GM12878 (cell line): ENCODE data around the gene CBX8. TPM values are rescaled to one million over a fixed set of nuclear protein-coding genes. Genes with fewer than 3 reads are reported as not detected.

Experiments
- ATAC-seq: fragments of 200-7000 bp; cut with Tn5 transposase; 3 replicates; pipeline ENCODE4 v1.9.1; 2020; ENCODE audit warnings: mild to moderate bottlenecking, moderate library complexity
- BruUV-seq: library from RNA; stranded (reverse); fragments of 400-500 nt; replicated peaks from 2 replicates; lab custom pipeline; 2021; lab: Mats Ljungman, UMichigan
- CTCF ChIA-PET: fragments of 300-600 bp; sonication (Branson Sonifier 250); formaldehyde crosslinking; extraction: SDS; loops from one replicate; lab custom pipeline; 2021; ENCODE audit warnings: inconsistent platforms; lab: Yijun Ruan, JAX
- POLR2A ChIA-PET: fragments of 350-600 bp; formaldehyde crosslinking; extraction: SDS; loops from one replicate; lab custom pipeline; 2021; ENCODE audit warnings: inconsistent platforms; lab: Charles Lee
- RAD21 ChIA-PET: fragments of 300-600 bp; sonication (Branson Sonifier 250); formaldehyde crosslinking; loops from one replicate; lab custom pipeline; 2023; ENCODE audit warnings: antibody characterized with exemption; ENCODE audit not compliant: unreplicated experiment; lab: Charles Lee
- SMC1A ChIA-PET: fragments of 300-600 bp; sonication (Branson Sonifier 250); formaldehyde crosslinking; loops from one replicate; lab custom pipeline; 2023; ENCODE audit not compliant: unreplicated experiment, uncharacterized antibody; lab: Charles Lee
- DNase-seq: peaks from one replicate; pipeline ENCODE4 v3.0.0-alpha.2; 2011; ENCODE audit warnings: low read depth, low spot score
- FAIRE-seq: peaks from 3 replicates; lab custom pipeline; 2011; peaks lifted over from hg19 to GRCh38; lab: Jason Lieb, UNC
- H2AFZ ChIP-seq: 2 replicates; pipeline ENCODE4 v1.6.0; 2011; ENCODE audit warnings: low read depth, low read length, control low read depth; ENCODE audit not compliant: control insufficient read depth
- H3K27ac ChIP-seq: 2 replicates; pipeline ENCODE4 v1.5.1; 2011; ENCODE audit warnings: control low read depth; ENCODE audit not compliant: control insufficient read depth, insufficient read depth
- H3K27me3 ChIP-seq, 2 experiments: replicated peaks in 1 of 2; 2 replicates each; pipeline versions ENCODE4 v1.6.0 to v1.6.1; 2011; ENCODE audit warnings: low read length in 1 of 2; ENCODE audit not compliant: control insufficient read depth in 2 of 2, insufficient read depth in 2 of 2
- H3K36me3 ChIP-seq, 2 experiments: 2 replicates each; pipeline ENCODE4 v1.5.1; 2011; ENCODE audit warnings: low read length in 1 of 2; ENCODE audit not compliant: control insufficient read depth in 2 of 2, insufficient read depth in 2 of 2
- H3K4me1 ChIP-seq: 2 replicates; pipeline ENCODE4 v1.6.1; 2011; ENCODE audit warnings: mild to moderate bottlenecking, low read length, moderate library complexity, mixed read lengths; ENCODE audit not compliant: control insufficient read depth, insufficient read depth
- H3K4me2 ChIP-seq: 2 replicates; pipeline ENCODE4 v1.6.0; 2011; ENCODE audit warnings: control low read depth; ENCODE audit not compliant: control insufficient read depth, insufficient read depth
- H3K4me3 ChIP-seq: fragments of 200-600 bp; sonication (generic); 2 replicates; pipeline ENCODE4 v1.5.1; 2016
- H3K79me2 ChIP-seq: 2 replicates; pipeline ENCODE4 v1.6.0; 2011; ENCODE audit warnings: low read length; ENCODE audit not compliant: control insufficient read depth, insufficient read depth
- H3K9ac ChIP-seq: 2 replicates; pipeline ENCODE4 v1.8.0; 2011; ENCODE audit warnings: low read length, control low read depth, mixed read lengths; ENCODE audit not compliant: control insufficient read depth, insufficient read depth
- H3K9me3 ChIP-seq: replicated peaks from 3 replicates; pipeline ENCODE4 v1.5.1; 2011; ENCODE audit warnings: mild to moderate bottlenecking, low read length; ENCODE audit not compliant: control insufficient read depth, insufficient read depth
- H4K20me1 ChIP-seq: 2 replicates; pipeline ENCODE4 v1.6.0; 2011; ENCODE audit not compliant: control insufficient read depth, insufficient read depth
- BHLHE40 ChIP-seq, 2 experiments: fragments of 450-650 bp in 1 of 2; IDR thresholded peaks; 2 replicates each; pipeline ENCODE4 v1.6.1; 2011 to 2017; ENCODE audit warnings: low read depth in 2 of 2, borderline replicate concordance in 1 of 2, improper control_type of control experiment in 1 of 2, low read length in 1 of 2, mild to moderate bottlenecking in 1 of 2
- BRCA1 ChIP-seq: IDR thresholded peaks from 2 replicates; pipeline ENCODE4 v1.6.1; 2011; ENCODE audit warnings: low read depth, low read length, improper control_type of control experiment
- CBFB ChIP-seq: IDR thresholded peaks from 2 replicates; pipeline ENCODE4 v1.6.1; 2016; ENCODE audit warnings: antibody characterized with exemption, low read depth
- DPF2 ChIP-seq: fragments of 450-650 bp; IDR thresholded peaks from 2 replicates; pipeline ENCODE4 v1.6.1; 2017; ENCODE audit warnings: mild to moderate bottlenecking
- EGR1 ChIP-seq, 2 experiments: IDR thresholded peaks; 1 replicate in 1 of 2; 2 replicates in 1 of 2; pipeline ENCODE4 v1.6.1; 2011 to 2012; ENCODE audit warnings: low read depth in 2 of 2, low read length in 2 of 2, borderline replicate concordance in 1 of 2, mild to moderate bottlenecking in 1 of 2, moderate library complexity in 1 of 2
- EZH2 ChIP-seq: IDR thresholded peaks from 2 replicates; pipeline ENCODE4 v1.6.1; 2012; ENCODE audit warnings: low read depth, mild to moderate bottlenecking, control low read depth, inconsistent platforms, low read length, borderline replicate concordance; ENCODE audit not compliant: control insufficient read depth
- FOXM1 ChIP-seq: IDR thresholded peaks from 2 replicates; pipeline ENCODE4 v1.6.1; 2012; ENCODE audit warnings: low read depth, mild to moderate bottlenecking, inconsistent platforms, low read length, moderate library complexity
- RELB ChIP-seq: fragments of 450-650 bp; IDR thresholded peaks from 2 replicates; pipeline ENCODE4 v1.6.1; 2017; ENCODE audit warnings: low read depth, mild to moderate bottlenecking, moderate library complexity
- SMAD1 ChIP-seq: fragments of 450-650 bp; IDR thresholded peaks from 2 replicates; pipeline ENCODE4 v1.6.1; 2018; ENCODE audit warnings: mild to moderate bottlenecking, low read depth; ENCODE audit not compliant: partially characterized antibody
- SP1 ChIP-seq: IDR thresholded peaks from one replicate; pipeline ENCODE4 v1.6.1; 2011; ENCODE audit warnings: low read depth, low read length
- SUZ12 ChIP-seq: fragments of 200-600 bp; sonication (generic); IDR thresholded peaks from one replicate; pipeline ENCODE4 v1.6.1; 2018; ENCODE audit warnings: antibody characterized with exemption, mild to moderate bottlenecking; ENCODE audit not compliant: unreplicated experiment
- WGBS: methylation state at CpG from one replicate; pipeline ENCODE4 v1.1.6; 2016; ENCODE audit warnings: low lambda C conversion rate; ENCODE audit not compliant: insufficient replicate concordance, insufficient coverage; ENCODE audit errors: missing lambda C conversion rate; 5-methylcytosine and 5-hydroxymethylcytosine counted together
- in situ Hi-C: fragments of 300-500 bp; cut with MboI; formaldehyde crosslinking; loops from 9 replicates; pipeline ENCODE4 v1.14.3; 2018; ENCODE audit warnings: mixed read lengths
- intact Hi-C: fragments of 100-400 bp; cut with micrococcal nuclease; formaldehyde crosslinking; loops from one replicate; pipeline ENCODE4 v1.14.2; 2022; ENCODE audit not compliant: unreplicated experiment
- polyA plus RNA-seq, 11 experiments: library from polyadenylated mRNA; depleted of rRNA in 4 of 11; unstranded in 6 of 11; stranded (reverse) in 5 of 11; fragments of >200 nt; fragmentation: Nextera tagmentation in 4 of 11; fragmentation: Illumina TruSeq in 1 of 11; extraction: Ambion mirVana in 4 of 11; extraction: Trizol in 1 of 11; gene quantifications; 1 replicate in 1 of 11; 2 replicates in 10 of 11; pipeline versions ENCODE4 v1.2.1 to v1.2.3, GENCODE V29; 2011 to 2016; ENCODE audit warnings: inconsistent platforms in 2 of 11, missing spikeins in 2 of 11, low read depth in 1 of 11
- total RNA-seq, 4 experiments: library from RNA; depleted of rRNA in 3 of 4; stranded (reverse); fragments of >200 nt in 3 of 4; fragmentation: Illumina TruSeq in 1 of 4; extraction: Trizol in 1 of 4; gene quantifications; 2 replicates each; pipeline versions ENCODE4 v1.2.1 to v1.2.3, GENCODE V29; 2013 to 2021
- TF ChIP-seq, protein P1 (sequence below): fragments of 450-650 bp; IDR thresholded peaks from 2 replicates; pipeline ENCODE4 v1.6.1; 2017; ENCODE audit warnings: mild to moderate bottlenecking, moderate library complexity
- TF ChIP-seq, protein P2 (sequence below): fragments of 450-650 bp; conservative IDR thresholded peaks from 2 replicates; pipeline ENCODE4 v1.6.1; 2017; ENCODE audit warnings: mild to moderate bottlenecking, moderate library complexity

The CBX8 gene
- total and polyA plus RNA-seq, 10 of the 15 experiments (the other 5 are each of a cell fraction or from before 2014, with no cell fraction given): 0.03 to 6.7 (median 1.9) TPM

GRCh38 chr17:79798299-79799173 lies 1.7 kb upstream of the CBX8 start:
- H3K27ac ChIP-seq: no peak overlapping the region
- BruUV-seq: no TSS peak
- H3K4me3 ChIP-seq: peak overlapping the region; percentile 65; the same call in 1 of the 2 replicates
- H3K4me1 ChIP-seq: peaks cover 34% of the 10 kb centered on the region
- in situ Hi-C loops (no loop called here), intact Hi-C loops (no loop called here)
- FAIRE-seq (no peak), ATAC-seq (no peak), DNase-seq (no peak)
- ChIA-PET RAD21 (no interaction called here), SMC1A (interaction anchor here (2.0 to 2.2 kb wide), 2 partner anchors 10 to 12 kb away, joined by 7 read pairs; no protein-coding TSS in a partner anchor), POLR2A (interaction anchor here (1.2 to 1.6 kb wide), 2 partner anchors 29 to 39 kb away, joined by 3 to 11 read pairs; no protein-coding TSS in a partner anchor), CTCF (interaction anchor here (0.9 to 1.6 kb wide), 4 partner anchors 10 to 235 kb away, joined by 3 to 5 read pairs (median 4); no protein-coding TSS in a partner anchor)
- no peak overlapping the region for H3K9ac ChIP-seq
- 20% methylated on average over 68 of the region's 70 CpGs for WGBS
- peaks cover 18 to 42% of the 10 kb centered on the region in 2 experiments for H3K27me3 ChIP-seq
- peaks cover 2 to 3% of the 10 kb centered on the region in 2 experiments; a peak in 2 of 4 replicates for H3K36me3 ChIP-seq
- H4K20me1 ChIP-seq: no peaks in the 10 kb centered on the region
- no peaks in the 10 kb centered on the region; the same call in 2 of the 3 replicates for H3K9me3 ChIP-seq
- H3K4me2 ChIP-seq: peak overlapping the region; percentile 92; the same call in 1 of the 2 replicates
- peak overlapping the region; percentile 27; the same call in 1 of the 2 replicates for H2AFZ ChIP-seq
- no peaks in the 10 kb centered on the region for H3K79me2 ChIP-seq
- TF ChIP-seq SMAD1: no peak
- peak; percentile 58 for TF ChIP-seq SUZ12
- TF ChIP-seq EGR1 (IDR thresholded peaks at IDR 0.05; ENCODE audit: borderline replicate concordance in 1 of 2, low read depth in 2 of 2, low read length in 2 of 2): peak in 1 of 2 experiments; percentile 51; a peak in 1 of 3 replicates
- TF ChIP-seq BRCA1: no peak
- 0 out of 2 replicates have a peak, but pooled peaks have one; percentile 40 for TF ChIP-seq DPF2
- TF ChIP-seq EZH2: peak; percentile 93; the same call in 1 of the 2 replicates
- no peak for TF ChIP-seq FOXM1
- TF ChIP-seq BHLHE40 (IDR thresholded peaks at IDR 0.05; ENCODE audit: borderline replicate concordance in 1 of 2, low read depth in 2 of 2, low read length in 1 of 2): peak; percentile 38 to 86; a peak in 3 of 4 replicates
- no peak for TF ChIP-seq CBFB
- TF ChIP-seq SP1: no peak
- no peak for TF ChIP-seq RELB
- TF ChIP-seq, protein P1, sequence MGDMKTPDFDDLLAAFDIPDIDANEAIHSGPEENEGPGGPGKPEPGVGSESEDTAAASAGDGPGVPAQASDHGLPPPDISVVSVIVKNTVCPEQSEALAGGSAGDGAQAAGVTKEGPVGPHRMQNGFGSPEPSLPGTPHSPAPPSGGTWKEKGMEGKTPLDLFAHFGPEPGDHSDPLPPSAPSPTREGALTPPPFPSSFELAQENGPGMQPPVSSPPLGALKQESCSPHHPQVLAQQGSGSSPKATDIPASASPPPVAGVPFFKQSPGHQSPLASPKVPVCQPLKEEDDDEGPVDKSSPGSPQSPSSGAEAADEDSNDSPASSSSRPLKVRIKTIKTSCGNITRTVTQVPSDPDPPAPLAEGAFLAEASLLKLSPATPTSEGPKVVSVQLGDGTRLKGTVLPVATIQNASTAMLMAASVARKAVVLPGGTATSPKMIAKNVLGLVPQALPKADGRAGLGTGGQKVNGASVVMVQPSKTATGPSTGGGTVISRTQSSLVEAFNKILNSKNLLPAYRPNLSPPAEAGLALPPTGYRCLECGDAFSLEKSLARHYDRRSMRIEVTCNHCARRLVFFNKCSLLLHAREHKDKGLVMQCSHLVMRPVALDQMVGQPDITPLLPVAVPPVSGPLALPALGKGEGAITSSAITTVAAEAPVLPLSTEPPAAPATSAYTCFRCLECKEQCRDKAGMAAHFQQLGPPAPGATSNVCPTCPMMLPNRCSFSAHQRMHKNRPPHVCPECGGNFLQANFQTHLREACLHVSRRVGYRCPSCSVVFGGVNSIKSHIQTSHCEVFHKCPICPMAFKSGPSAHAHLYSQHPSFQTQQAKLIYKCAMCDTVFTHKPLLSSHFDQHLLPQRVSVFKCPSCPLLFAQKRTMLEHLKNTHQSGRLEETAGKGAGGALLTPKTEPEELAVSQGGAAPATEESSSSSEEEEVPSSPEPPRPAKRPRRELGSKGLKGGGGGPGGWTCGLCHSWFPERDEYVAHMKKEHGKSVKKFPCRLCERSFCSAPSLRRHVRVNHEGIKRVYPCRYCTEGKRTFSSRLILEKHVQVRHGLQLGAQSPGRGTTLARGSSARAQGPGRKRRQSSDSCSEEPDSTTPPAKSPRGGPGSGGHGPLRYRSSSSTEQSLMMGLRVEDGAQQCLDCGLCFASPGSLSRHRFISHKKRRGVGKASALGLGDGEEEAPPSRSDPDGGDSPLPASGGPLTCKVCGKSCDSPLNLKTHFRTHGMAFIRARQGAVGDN: peak; percentile 14; the same call in 1 of the 2 replicates
- TF ChIP-seq, protein P2, sequence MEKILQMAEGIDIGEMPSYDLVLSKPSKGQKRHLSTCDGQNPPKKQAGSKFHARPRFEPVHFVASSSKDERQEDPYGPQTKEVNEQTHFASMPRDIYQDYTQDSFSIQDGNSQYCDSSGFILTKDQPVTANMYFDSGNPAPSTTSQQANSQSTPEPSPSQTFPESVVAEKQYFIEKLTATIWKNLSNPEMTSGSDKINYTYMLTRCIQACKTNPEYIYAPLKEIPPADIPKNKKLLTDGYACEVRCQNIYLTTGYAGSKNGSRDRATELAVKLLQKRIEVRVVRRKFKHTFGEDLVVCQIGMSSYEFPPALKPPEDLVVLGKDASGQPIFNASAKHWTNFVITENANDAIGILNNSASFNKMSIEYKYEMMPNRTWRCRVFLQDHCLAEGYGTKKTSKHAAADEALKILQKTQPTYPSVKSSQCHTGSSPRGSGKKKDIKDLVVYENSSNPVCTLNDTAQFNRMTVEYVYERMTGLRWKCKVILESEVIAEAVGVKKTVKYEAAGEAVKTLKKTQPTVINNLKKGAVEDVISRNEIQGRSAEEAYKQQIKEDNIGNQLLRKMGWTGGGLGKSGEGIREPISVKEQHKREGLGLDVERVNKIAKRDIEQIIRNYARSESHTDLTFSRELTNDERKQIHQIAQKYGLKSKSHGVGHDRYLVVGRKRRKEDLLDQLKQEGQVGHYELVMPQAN: no peak
